ENCODE results near the gene ATG16L2.

ATG16L2 gene

GRCh38 chr11:72814286-72815109 is at the start of gene ATG16L2 (continued):
- no peak for TF ChIP-seq PRDM2 (tag by site-specific recombination; IDR thresholded peaks at IDR 0.05; ENCODE audit: borderline replicate concordance)
- TF ChIP-seq KLF17 (tag by site-specific recombination; IDR thresholded peaks at IDR 0.05) = no peak; the same call in 1 of the 2 replicates

- Histone ChIP-seq H3K27ac (ENCODE audit: extremely low read depth, low read depth, low read length) (no peak overlapping the region), H3K9me3 (ENCODE audit: control insufficient read depth, insufficient read depth, low read depth, low read length) (no peaks in the 10 kb centered on the region), H3K4me3 (ENCODE audit: low read depth, low read length) (no peak overlapping the region), H3K4me1 (ENCODE audit: control insufficient read depth, insufficient read depth, low read length) (no peaks in the 10 kb centered on the region), H3K36me3 (ENCODE audit: control insufficient read depth in 2 of 2, insufficient read depth in 1 of 2, low read length in 2 of 2) (no peaks in the 10 kb centered on the region)
- ChIA-PET POLR2A (no interaction called here), CTCF (interaction anchor here (0.6 to 0.7 kb wide), 2 partner anchors 16 to 30 kb away, joined by 3 to 4 read pairs; no protein-coding TSS in a partner anchor)
- TF ChIP-seq KLF1 (tag by site-specific recombination; IDR thresholded peaks at IDR 0.05) (peak; percentile 87), ZNF184 (tag by site-specific recombination; IDR thresholded peaks at IDR 0.05) (no peak)
These were observed 49.7 kb upstream of the ATG16L2 start for GRCh38 chr11:72764503-72764902.

- H3K4me3 ChIP-seq (ENCODE audit: low read depth, low read length) = no peak overlapping the region
These were observed 47.9 kb upstream of the ATG16L2 start for GRCh38 chr11:72766152-72766902.

GRCh38 chr11:72767203-72768062 is 46.8 kb upstream of the ATG16L2 start:
- POLR2A ChIA-PET = no interaction called here
- CTCF ChIA-PET = interaction anchor here (0.6 kb wide), 1 partner anchor 1688 kb away, joined by 3 read pairs; no protein-coding TSS in a partner anchor
- Histone ChIP-seq H3K27ac (ENCODE audit: extremely low read depth, low read depth, low read length) (no peak overlapping the region), H3K4me3 (ENCODE audit: low read depth, low read length) (no peak overlapping the region), H3K9me3 (ENCODE audit: control insufficient read depth, insufficient read depth, low read depth, low read length) (no peaks in the 10 kb centered on the region), H3K36me3 (ENCODE audit: control insufficient read depth in 2 of 2, insufficient read depth in 1 of 2, low read length in 2 of 2) (no peaks in the 10 kb centered on the region), H3K4me1 (ENCODE audit: control insufficient read depth, insufficient read depth, low read length) (no peaks in the 10 kb centered on the region)
- TF ChIP-seq ZFHX2 (tag by site-specific recombination; conservative IDR thresholded peaks at IDR 0.05) (no peak), ZNF335 (tag by site-specific recombination; conservative IDR thresholded peaks at IDR 0.05) (no peak), SCRT2 (tag by site-specific recombination; IDR thresholded peaks at IDR 0.05) (peak; percentile 73)

More at GRCh38 chr11:72766152-72766902, 47.9 kb upstream of the ATG16L2 start:
- Histone ChIP-seq H3K9me3 (ENCODE audit: control insufficient read depth, insufficient read depth, low read depth, low read length) (no peaks in the 10 kb centered on the region), H3K27ac (ENCODE audit: extremely low read depth, low read depth, low read length) (no peak overlapping the region), H3K36me3 (ENCODE audit: control insufficient read depth in 2 of 2, insufficient read depth in 1 of 2, low read length in 2 of 2) (no peaks in the 10 kb centered on the region), H3K4me1 (ENCODE audit: control insufficient read depth, insufficient read depth, low read length) (no peaks in the 10 kb centered on the region)
- ChIA-PET POLR2A (no interaction called here), CTCF (interaction anchor here (1.0 to 1.1 kb wide), 2 partner anchors 27 to 28 kb away, joined by 3 to 5 read pairs; partner anchors contain the start of gene STARD10)
- TF ChIP-seq ZIC2 (tag by site-specific recombination; IDR thresholded peaks at IDR 0.05) (peak; percentile 45), ZNF266 (tag by site-specific recombination; IDR thresholded peaks at IDR 0.05; ENCODE audit: low read depth) (no peak)

Measured in HEK293 (cell line).